Stimulated activated CD4-positive, alpha-beta T cell treated with anti-CD3 and anti-CD28 coated beads, Interleukin-4, amount 100 ng/mL, for 4 hours (primary cell): ENCODE data around the gene GAS2L1.

Experiments
- DNase-seq, 2 experiments: peaks; one replicate each; pipeline ENCODE4 v3.0.0-alpha.2; 2020

Gene GAS2L1

GRCh38 chr22:29328566-29329500 lies 22.4 kb downstream of the GAS2L1 start:
- no peak for DNase-seq

GRCh38 chr22:29329581-29329980 lies 23.1 kb downstream of the GAS2L1 start:
- DNase-seq: no peak

GRCh38 chr22:29330291-29330690 lies 23.8 kb downstream of the GAS2L1 start:
- no peak for DNase-seq

DNA sequence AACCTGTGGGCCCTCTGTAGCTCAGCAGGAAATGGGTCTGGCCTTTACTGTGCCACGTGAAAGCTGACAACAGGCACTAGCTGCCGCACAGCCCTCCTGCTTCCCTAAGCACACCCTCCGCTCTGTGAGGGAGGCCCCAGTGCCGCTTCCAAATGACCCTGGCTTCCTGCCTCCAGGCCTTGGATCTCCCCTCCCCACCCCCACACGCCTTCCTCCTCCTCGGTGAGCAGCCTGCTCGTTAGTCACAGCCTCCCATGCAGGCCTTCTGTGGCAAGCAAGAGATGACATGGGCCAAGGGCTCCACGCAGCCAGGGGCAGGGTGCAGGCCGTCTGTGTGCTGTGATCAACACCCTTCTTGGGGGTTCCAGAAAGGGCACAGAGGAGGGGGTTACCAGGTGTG lies 24.3 kb downstream of the GAS2L1 start:
- DNase-seq: no peak

- no peak for DNase-seq
Measured at GRCh38 chr22:29331213-29331612, 24.8 kb downstream of the GAS2L1 start.

DNA sequence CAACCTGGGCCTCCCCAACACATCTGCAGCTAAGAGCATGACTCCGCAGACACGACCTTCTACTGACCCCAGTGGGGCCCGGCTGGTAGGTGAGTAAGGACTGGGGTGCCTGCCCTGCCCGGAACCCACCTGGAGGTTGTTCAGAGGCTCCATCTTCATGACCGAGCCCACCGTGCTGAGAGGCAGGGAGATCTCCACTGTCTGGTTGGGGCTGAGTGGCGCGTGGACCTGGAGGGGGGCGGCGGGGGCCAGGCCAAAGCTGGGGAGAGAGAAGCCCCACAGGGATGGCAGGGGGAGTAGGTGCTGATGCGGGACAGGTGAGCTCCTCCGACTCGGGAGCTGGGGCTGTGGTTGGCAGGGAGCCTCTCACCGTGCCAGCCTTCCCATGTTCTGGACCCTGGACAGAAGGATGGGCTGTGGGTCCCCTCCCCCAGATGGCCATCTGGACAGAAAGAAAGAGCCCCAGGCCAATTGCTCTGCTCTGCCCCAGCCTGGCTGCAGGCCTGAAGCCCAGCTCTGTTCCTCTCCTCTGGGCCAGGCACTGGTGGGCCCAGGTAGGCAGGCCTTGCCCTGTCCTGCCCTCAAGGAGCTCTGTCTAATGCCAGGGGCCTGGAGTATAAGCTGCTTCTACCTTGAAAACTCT lies 25.3 kb downstream of the GAS2L1 start:
- no peak for DNase-seq

DNA sequence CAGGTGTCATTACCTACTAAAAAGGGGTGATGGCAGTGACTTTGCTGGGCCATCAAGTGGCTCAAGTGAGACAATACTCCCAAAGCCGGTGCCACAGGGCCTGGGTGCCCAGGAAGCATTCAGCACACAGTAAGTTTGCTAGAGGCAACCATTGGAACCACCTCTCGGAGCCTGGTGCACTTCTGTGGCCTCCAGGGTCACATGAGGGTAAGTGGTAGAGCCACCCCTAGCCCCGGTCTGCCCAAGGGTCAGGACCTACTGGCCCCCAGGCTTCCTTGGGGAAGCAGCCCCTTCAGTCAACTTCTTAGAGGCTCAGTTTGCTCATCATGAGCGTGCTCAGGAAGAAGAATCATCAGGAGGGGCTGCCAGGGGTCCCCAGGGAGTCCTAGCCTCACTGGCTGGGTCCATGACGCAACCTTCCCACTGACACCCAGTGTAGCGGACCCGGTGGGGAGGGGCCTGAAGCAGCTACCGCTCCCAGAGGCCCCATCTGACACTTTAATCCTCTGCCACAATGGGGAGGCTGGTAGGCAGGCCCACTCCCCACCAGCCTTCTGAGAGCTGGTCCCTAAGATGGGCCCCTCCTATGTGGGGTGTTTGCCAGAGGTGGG lies 26.5 kb downstream of the GAS2L1 start:
- no peak for DNase-seq

GRCh38 chr22:29334148-29334547 lies 27.7 kb downstream of the GAS2L1 start:
- DNase-seq: no peak

GRCh38 chr22:29334696-29335344 lies 28.4 kb downstream of the GAS2L1 start:
- no peak for DNase-seq

DNA sequence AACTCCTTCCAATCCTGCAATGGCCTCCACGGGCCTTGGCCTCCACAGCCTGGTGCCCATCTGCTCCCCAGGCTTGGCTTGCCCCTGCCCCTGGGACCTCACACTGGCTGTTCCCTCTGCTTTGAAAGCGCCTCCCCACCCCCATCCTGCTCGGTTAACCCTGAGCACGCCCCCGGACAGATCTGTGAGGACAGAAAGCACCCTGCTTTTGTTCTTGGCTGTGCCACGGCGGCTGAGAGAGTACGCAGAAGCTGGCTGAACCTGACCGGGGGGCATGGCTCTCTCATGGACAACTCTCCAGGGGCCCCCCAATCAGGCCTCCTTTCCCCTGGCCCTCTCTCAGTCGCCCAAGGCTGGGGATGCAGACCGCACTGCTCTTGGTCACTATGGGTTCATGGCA lies 29.2 kb downstream of the GAS2L1 start:
- no peak for DNase-seq

DNA sequence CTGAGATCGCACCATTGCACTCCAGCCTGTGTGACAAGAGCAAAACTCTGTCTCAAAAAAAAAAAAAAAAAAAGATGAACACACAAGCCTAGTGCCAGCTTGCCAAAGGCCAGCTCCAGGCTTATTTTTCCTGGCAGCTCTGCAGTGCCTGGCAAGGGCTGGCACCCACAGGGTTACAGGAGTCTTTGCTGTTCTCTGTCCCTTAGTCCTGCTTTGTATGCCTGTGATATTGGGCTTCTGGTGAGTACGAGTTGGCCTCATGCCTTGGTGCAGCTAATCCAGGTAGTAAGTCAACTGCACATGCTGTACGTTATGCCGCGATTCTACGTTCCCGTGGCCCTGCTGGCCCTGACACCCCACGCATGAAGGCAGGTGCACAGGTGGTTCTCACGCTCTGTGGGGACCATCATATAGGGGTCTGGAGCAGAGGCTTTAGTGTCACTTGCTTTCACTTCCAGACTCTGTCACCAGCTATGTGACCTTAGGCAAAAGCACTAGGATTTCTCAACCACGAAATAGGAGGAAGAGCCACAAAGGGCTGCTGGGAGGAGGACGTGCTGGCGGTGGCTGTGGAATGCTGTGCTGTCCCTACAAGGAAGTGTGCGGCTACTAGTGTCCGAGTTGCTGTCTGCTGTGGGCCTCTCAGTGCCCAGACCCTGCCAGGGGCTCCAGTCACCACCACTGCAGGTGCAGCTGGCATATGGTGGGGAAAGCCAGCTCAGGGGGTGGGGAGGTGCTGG lies 30.5 kb downstream of the GAS2L1 start:
- DNase-seq: no peak

- no peak for DNase-seq
Measured at GRCh38 chr22:29337631-29338284, 31.3 kb downstream of the GAS2L1 start.

- no peak for DNase-seq
Measured at GRCh38 chr22:29338398-29338797, 31.9 kb downstream of the GAS2L1 start.

DNA sequence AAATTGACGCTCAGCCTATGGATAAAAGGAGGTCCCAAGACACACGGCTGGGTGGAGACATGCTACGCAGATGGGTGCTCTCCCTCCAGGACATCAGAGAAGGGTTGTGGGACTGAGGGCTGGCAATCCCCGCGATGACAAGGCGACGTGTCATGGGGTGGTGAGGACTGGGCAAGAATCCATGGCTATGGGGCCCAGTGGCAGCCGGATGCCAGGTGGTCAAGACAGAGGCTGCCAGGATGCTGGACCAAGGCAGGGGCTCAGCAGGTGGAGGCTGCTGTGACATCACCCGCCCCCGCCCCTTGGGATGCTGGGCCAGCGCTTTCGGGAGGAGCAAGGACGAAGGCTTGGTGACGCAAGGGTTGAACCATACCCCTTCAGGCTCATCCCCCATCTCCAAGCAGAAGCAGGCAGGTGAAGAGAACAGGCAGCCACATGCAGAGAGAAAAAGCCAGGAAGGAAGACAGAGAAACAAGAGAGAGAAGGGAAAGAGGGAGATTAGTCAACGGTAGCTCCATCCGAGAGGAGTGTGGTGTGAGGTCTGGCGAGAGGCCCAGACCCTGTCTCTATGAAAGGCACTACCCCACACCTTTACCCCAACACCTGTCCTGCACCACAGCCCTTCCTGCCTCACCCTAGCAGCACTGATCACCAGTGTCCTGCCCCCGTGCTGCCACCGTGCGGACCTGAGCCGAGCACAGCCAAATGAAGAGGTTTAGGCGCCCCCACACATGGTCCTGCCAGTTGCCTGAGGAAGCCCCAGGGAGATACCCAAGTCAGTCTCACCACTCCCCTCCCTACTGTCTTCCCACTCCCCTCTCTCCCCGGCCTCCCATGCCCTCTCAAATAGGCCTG lies 33.2 kb downstream of the GAS2L1 start:
- DNase-seq: no peak

GRCh38 chr22:29340566-29340965 lies 34.1 kb downstream of the GAS2L1 start:
- no peak for DNase-seq

- DNase-seq: no peak
Measured at GRCh38 chr22:29341056-29341848, 34.8 kb downstream of the GAS2L1 start.

DNA sequence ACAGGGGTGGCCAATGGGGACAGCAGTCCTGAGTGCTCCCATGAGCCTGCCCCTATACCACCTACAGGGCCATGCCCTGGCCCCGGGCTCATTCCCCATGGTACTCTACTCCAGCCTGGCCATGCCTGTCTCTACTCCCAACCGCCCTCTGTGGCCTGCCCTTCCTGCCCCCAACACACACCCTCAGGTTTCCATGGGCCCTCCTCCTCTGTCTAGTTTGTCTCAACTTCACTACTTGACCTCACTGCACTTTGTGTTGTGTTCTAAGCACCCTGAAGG lies 35.3 kb downstream of the GAS2L1 start:
- DNase-seq: no peak

- DNase-seq: no peak
Measured at GRCh38 chr22:29342177-29342576, 35.7 kb downstream of the GAS2L1 start.

- no peak for DNase-seq
Measured at GRCh38 chr22:29342577-29343312, 36.3 kb downstream of the GAS2L1 start.

- no peak for DNase-seq
Measured at GRCh38 chr22:29343313-29343805, 36.9 kb downstream of the GAS2L1 start.
